Gastroesophageal sphincter (tissue), 4 donors: ENCODE results near the gene PHPT1. TPM values are rescaled to one million over a fixed set of nuclear protein-coding genes. Genes with fewer than 3 reads are reported as not detected.
"Not testable (repeated sequence)": the region's sequence is repeated elsewhere in the genome, so short reads cannot be mapped to it uniquely, and the experiment has no call there.

ENCODE experiments used
- ATAC-seq: fragments of 150-250 bp; one replicate; pipeline ENCODE4 v1.9.1; 2016; ENCODE audit warnings: mild to moderate bottlenecking, moderate library complexity
- H3K27ac ChIP-seq, 4 donors: fragments of 200-600 bp; sonication (generic) in 3 of 4; 1 replicate in 3 of 4; 2 replicates in 1 of 4; pipeline ENCODE4 v1.5.1; 2016 to 2019
- H3K27me3 ChIP-seq: fragments of 200-600 bp; sonication (generic); one replicate; pipeline ENCODE4 v1.5.1; 2019
- H3K36me3 ChIP-seq, 2 donors: fragments of 200-600 bp; sonication (generic); one replicate each; pipeline ENCODE4 v1.5.1; 2019; ENCODE audit warnings: control low read depth in 1 of 2
- H3K4me1 ChIP-seq, 3 donors: fragments of 200-600 bp; sonication (generic); 1 replicate in 2 of 3; 2 replicates in 1 of 3; pipeline ENCODE4 v1.5.1; 2016 to 2019; ENCODE audit warnings: control low read depth in 2 of 3
- H3K4me3 ChIP-seq, 2 donors: fragments of 200-600 bp; sonication (generic); one replicate each; pipeline ENCODE4 v1.5.1; 2019; ENCODE audit warnings: mild to moderate bottlenecking in 1 of 2, moderate library complexity in 1 of 2
- H3K9me3 ChIP-seq, 3 donors: fragments of 200-600 bp; sonication (generic); one replicate each; pipeline ENCODE4 v1.5.1; 2017 to 2019; ENCODE audit warnings: control low read depth in 2 of 3
- CTCF ChIP-seq, 4 experiments: fragments of 200-600 bp in 2 of 4; fragments of 450-650 bp in 2 of 4; sonication (generic) in 1 of 4; IDR thresholded peaks; one replicate each; pipeline ENCODE4 v1.5.1; 2017 to 2019; ENCODE audit warnings: antibody characterized with exemption in 4 of 4, mild to moderate bottlenecking in 2 of 4, moderate library complexity in 2 of 4
- EP300 ChIP-seq: sonication (generic); formaldehyde crosslinking; IDR thresholded peaks from one replicate; pipeline ENCODE4 v1.6.1; 2017; ENCODE audit warnings: antibody characterized with exemption, mild to moderate bottlenecking
- POLR2A ChIP-seq, 2 donors: fragments of 450-650 bp; IDR thresholded peaks; one replicate each; pipeline ENCODE4 v1.6.1; 2017; ENCODE audit warnings: antibody characterized with exemption in 2 of 2, mild to moderate bottlenecking in 2 of 2, moderate library complexity in 1 of 2
- POLR2AphosphoS5 ChIP-seq: sonication (generic); formaldehyde crosslinking; IDR thresholded peaks from one replicate; pipeline ENCODE4 v1.6.1; 2017; ENCODE audit warnings: antibody characterized with exemption
- WGBS, 2 donors: methylation state at CpG; one replicate each; pipeline ENCODE4 v1.1.5; 2018; ENCODE audit warnings: low coverage in 1 of 2; 5-methylcytosine and 5-hydroxymethylcytosine counted together
- total RNA-seq, 4 donors: library from RNA; depleted of rRNA; stranded (reverse); fragments of >200 nt; gene quantifications; one replicate each; pipeline ENCODE4 v1.1.0, GENCODE V29; 2016

The PHPT1 gene
- total RNA-seq, 4 donors from 2014 or later, result 33.7 to 63.5 (median 43.7) TPM

GRCh38 chr9:136842380-136842948 lies 6.7 kb upstream of the PHPT1 start, which contains the start of gene AJM1:
Gene AJM1, plus strand, starts transcription at chr9:136842478. Its CDS starts 1,937 bp downstream, at chr9:136844415.
- Histone ChIP-seq H3K27me3 (peaks cover 50% of the 10 kb centered on the region), H3K4me1 (peaks cover 0 to 69% (median 39%) of the 10 kb centered on the region in 3 donors), H3K36me3 (peaks cover 0 to 36% of the 10 kb centered on the region in 2 donors), H3K27ac (peak within 1 kb of the TSS in 3 of 4 donors; percentile 46 to 66 (median 47)), H3K4me3 (peak within 1 kb of the TSS; percentile 34 to 53)
- H3K9me3 ChIP-seq, result not testable (repeated sequence)
- no CpG with 5 or more reads among the region's 27 CpGs for WGBS, 2 donors
- ATAC-seq, result peak; percentile 83
- TF ChIP-seq CTCF (IDR thresholded peaks at IDR 0.05), result peak in 3 of 4 experiments; percentile 86 to 95 (median 87)
- TF ChIP-seq POLR2AphosphoS5, result peak; percentile 5

- 4% methylated on average over 4 of the region's 21 CpGs; no CpG with 5 or more reads in 1 of the 2 donors for WGBS, 2 donors
- Histone ChIP-seq H3K4me1 (peaks cover 0 to 77% (median 44%) of the 10 kb centered on the region in 3 donors), H3K27ac (peak overlapping the region in 2 of 4 donors; percentile 46 to 66), H3K36me3 (peaks cover 0 to 28% of the 10 kb centered on the region in 2 donors), H3K4me3 (peak overlapping the region in 1 of 2 donors; percentile 53), H3K27me3 (peaks cover 59% of the 10 kb centered on the region)
- H3K9me3 ChIP-seq, ATAC-seq: not testable (repeated sequence)
These were observed 5.9 kb upstream of the PHPT1 start for GRCh38 chr9:136843159-136843800.

GRCh38 chr9:136843801-136844740 lies 5.1 kb upstream of the PHPT1 start:
- 17% methylated on average over 7 of the region's 99 CpGs; no CpG with 5 or more reads in 1 of the 2 donors for WGBS, 2 donors

GRCh38 chr9:136844761-136845464 lies 4.3 kb upstream of the PHPT1 start:
- peaks cover 61% of the 10 kb centered on the region for H3K27me3 ChIP-seq
- H3K36me3 ChIP-seq, result peaks cover 0 to 11% of the 10 kb centered on the region in 2 donors
- WGBS, 2 donors, result no CpG with 5 or more reads among the region's 88 CpGs
- no peaks in the 10 kb centered on the region for H3K9me3 ChIP-seq
- no peak overlapping the region for H3K4me3 ChIP-seq
- TF ChIP-seq EP300, result no peak
- no peak for TF ChIP-seq POLR2AphosphoS5
- TF ChIP-seq CTCF (IDR thresholded peaks at IDR 0.05), result no peak
- TF ChIP-seq POLR2A (IDR thresholded peaks at IDR 0.05), result no peak
- H3K4me1 ChIP-seq, result peaks cover 0 to 86% (median 47%) of the 10 kb centered on the region in 3 donors
- no peak for ATAC-seq
- no peak overlapping the region for H3K27ac ChIP-seq

More at GRCh38 chr9:136843801-136844740, 5.1 kb upstream of the PHPT1 start:
- H3K27ac ChIP-seq, result peak overlapping the region in 1 of 4 donors; percentile 46
- TF ChIP-seq CTCF (IDR thresholded peaks at IDR 0.05), result peak in 3 of 4 experiments; percentile 56 to 82 (median 61)
- H3K27me3 ChIP-seq, result peaks cover 61% of the 10 kb centered on the region
- H3K36me3 ChIP-seq, result peaks cover 0 to 20% of the 10 kb centered on the region in 2 donors
- H3K4me1 ChIP-seq, result peaks cover 0 to 81% (median 44%) of the 10 kb centered on the region in 3 donors
- ATAC-seq, H3K9me3 ChIP-seq: not testable (repeated sequence)
- H3K4me3 ChIP-seq, result peak overlapping the region in 1 of 2 donors; percentile 22
